GM18502 (cell line): ENCODE results near the gene PIGT.

Source experiments
- ATAC-seq: cut with Tn5 transposase; IDR thresholded peaks from one replicate; pipeline ENCODE4 v1.9.1; 2021; ENCODE audit warnings: mild to moderate bottlenecking; ENCODE audit not compliant: unreplicated experiment, poor library complexity

The PIGT gene

DNA sequence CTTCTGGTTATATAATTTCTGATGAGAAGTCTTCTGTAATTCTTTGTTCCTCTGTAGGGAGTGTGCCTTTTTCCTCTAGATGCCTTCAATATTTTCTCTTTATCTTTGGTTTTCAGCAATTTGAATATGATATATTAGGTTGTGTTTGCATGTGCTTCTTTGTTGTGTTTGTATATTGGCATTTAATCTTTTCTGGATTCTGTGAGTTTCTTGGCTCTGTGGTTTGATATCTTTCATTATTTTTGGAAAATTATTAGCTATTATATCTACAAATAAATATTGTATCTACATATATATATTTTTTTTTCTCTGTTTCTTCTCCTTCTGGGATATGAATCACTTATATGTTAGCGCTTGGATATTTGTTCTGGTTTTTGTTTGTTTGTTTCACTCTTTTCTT is 16.9 kb upstream of the PIGT start:
- ATAC-seq, result no peak

DNA sequence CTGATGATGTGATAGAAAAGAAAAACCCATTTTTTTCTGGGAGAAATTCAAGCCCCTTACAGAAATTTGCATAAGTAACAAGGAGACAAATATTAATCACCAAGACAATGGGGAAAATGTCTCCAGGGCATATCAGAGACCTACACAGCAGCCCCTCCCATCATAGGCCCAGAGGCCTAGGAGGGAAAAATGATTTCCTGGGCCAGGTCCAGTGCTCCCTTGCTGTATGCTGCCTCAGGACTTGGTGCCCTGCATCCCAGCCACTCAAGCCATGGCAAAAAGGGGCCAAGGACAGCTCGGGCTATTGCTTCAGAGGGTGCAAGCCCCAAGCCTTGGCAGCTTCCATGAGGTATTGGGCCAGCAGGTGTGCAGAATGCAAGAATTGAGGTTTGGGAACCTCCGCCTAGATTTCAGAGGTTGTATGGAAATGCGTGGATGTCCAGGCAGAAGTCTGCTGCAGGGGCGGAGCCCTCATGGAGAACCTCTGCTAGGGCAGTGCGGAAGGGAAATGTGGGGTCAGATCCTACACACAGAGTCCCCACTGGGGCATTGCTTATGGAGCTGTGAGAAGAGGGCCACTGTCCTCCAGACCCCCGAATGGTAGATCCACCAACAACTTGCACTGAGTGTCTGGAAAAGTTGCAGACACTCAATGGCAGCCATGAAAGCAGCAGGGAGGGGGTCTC is 15.5 kb upstream of the PIGT start:
- no peak for ATAC-seq

DNA sequence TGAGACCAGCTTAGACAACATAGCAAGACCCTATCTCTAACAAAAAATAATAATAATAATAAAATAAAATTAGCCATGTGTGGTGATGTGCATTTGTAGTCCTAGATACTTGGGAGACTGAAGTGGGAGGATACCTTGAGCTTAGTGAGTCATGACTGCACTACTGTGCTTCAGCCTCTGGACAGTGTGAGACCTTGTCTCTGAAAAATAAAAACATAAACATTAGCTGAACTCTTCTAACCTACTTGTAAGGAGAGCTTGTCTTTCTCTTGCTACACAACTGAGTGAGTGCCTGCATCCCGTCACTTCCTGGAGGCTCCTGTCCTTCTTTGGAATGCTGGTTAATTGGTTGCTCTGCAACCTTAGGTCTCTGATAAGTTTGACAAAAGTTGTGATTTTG is 13.0 kb upstream of the PIGT start:
- no peak for ATAC-seq

DNA sequence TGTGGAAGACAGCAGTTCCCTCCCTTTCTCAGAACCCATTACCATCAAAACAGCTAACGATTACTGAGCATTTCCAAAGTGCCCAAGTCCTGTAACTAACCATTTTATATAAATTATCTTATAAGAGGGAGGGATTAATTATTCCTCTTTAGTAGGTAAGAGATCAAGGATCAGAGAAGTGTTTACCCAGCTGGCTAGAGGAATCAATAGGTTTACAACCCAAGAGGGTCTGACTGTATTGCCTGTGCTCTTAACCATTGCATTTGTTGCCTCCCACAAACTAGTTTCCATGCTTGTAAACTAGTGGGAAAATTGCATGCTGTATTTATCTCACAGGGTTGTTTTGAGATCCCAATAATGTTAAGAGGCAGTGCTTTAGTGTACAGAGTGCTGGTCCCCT is 11.5 kb upstream of the PIGT start:
- ATAC-seq, result no peak

DNA sequence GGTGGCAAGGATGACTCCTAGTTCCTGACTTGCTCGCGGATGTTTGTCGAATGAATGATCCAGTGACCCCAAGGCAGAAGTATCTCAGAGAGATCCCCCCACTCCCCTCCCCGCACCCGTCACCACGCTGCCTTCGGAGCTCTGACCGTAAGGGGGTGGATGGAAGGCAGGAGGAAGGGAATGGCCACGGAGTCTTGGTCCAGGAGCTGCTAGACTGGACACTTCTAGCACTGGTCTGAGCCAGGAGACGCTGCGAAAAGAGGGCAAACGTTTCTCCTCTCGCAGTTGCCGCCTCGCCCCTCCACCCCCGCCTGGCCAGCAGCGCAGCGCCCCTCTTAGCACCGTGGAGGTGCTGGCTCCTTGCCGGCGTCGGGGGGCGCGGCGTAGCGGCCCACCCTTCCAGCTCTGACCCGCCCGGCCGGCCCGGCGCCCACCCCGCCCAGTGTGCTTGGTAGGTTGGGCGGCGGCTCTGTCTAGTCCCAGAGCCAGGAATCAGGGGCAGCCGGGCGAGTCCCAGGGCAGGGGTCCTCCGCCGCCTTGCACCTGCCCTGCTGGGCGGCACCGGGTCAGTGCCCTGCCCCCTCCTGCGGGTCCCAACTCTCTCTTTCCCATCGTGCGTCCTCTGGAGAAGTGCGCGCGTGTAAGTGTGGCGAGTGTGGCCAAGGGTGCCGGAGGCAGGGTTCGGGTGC is 10.2 kb upstream of the PIGT start:
- no peak for ATAC-seq

DNA sequence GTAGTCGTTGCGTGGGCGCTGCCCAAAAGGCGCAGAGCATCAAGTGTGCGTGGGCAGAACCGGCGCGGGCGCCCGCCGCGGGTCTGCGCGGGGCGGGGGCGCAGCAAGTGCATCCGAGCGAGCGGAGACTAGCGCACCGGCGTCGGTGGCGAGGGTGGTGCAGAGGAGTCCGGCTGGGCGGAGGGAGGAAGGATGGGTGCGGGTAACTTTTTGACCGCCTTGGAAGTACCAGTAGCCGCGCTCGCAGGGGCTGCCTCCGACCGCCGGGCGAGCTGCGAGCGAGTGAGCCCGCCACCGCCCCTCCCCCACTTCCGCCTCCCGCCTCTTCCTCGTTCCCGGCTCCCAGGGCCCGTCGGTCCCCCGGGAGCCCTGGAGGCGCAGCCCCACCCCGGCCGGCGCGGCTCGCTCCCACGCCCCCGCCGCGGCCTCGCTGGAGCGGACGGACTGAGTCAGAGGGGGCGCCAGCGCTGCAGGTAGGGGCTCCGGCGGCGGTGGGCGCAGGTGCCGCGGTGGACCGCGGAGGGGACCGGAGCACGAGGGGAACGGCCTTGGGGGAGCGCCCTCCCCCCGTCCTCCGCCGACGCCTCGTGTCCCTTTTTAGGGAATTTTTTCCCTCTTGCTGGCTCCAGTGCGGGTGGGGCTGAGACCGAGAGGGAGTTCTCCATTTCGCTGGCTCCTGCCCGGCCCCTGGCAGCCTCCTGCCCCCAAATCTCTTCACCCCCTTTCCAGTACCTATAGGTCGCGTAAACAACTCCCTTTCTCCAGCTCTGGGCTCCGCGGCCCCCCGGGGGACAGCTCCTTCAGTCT is 9.5 kb upstream of the PIGT start:
- ATAC-seq, result no peak

DNA sequence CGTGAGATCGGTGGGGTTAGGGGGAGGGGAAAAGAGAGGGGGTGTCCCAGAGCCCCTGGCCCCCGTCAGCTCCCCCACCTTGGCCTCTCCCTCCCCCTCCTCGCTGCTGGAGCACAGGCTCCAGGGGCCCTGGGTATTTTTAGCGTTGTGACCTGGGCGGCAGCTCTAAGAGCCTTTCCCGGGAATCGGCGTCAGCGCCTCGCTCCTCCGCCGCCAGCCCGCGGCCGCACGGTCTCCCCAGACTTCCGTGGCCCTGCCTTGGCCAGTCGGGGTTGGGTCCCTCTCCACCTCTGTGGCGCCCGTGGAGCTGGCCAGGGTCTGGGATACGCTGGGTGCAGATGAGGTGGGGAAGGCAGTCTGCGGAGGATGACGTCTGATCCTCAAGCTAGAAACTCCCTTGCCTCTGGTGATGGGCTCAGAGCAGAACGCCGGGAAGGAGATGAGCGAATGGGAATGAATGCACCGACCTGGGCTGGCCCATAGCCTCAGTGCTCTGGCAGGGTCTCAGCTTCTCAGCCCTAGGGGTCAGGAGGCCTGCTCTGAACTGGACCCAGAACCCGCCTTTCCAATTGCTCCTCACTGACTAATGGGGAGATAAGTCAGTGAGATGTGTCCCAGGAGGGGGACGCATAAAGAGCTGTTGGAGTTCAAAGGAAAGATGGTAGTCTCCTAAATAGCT is 8.7 kb upstream of the PIGT start:
- no peak for ATAC-seq

DNA sequence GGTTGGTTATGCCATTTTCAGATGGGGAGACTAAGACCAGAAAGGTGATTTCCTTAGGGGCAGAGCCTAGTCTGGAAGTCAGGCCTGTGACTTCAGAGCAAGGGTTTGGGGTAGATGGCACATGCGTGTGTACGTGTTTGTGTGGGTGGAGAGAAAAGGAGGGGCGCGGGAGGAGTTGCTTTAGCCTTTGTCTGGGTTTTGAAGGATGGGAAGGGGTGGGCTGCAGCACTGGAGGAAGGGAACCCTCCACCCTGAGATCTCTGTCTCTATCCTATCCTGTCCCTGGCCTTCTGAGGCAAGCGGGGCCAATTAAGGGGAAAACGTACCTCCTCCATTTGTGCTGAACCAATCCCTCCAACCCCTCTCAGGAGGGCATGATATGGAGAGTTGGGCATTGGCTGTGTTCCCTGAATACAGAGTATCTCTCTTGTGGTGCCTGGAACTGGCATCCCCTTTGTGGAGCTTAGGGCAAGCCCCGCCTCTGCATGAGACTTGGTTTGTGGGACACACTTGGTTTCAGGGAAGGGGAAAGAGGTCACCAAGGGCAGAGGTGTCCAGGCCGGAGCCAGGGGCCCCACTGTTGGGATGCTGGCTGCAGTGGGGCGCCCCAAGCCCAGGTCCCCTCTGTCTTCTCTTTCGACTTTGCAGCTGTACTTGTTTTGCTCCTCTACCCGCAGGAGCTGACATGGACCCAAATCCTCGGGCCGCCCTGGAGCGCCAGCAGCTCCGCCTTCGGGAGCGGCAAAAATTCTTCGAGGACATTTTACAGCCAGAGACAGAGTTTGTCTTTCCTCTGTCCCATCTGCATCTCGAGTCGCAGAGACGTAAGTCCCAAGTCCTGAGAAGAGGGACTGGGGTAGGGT is 7.9 kb upstream of the PIGT start, which contains the start of gene DBNDD2:
TSS of gene DBNDD2 (plus strand) at position 507 of the 863 bp plus-strand sequence. CDS start at position 686, 179 bp downstream.
- no peak for ATAC-seq

DNA sequence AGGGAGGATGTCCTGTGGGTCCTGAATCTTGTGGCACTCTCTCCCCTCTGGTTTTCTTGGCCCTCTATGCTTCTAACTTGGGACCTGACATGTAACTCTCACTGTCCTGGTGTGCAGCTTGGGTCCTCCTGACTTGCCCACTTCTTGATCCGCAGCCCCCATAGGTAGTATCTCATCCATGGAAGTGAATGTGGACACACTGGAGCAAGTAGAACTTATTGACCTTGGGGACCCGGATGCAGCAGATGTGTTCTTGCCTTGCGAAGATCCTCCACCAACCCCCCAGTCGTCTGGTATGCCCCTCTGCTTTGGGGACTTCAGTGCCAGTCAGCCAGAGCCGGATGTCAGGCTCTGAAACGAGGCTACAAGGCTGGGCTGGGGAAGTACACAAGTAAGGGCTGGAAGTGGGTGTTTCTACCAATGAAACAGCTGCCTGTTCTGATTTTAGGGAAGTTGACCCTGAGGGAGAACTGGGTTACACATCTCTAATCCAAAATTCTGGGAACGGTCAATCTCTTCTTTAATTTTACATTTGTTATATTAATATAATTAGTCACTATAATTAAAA is 7.2 kb upstream of the PIGT start:
- ATAC-seq, result no peak

DNA sequence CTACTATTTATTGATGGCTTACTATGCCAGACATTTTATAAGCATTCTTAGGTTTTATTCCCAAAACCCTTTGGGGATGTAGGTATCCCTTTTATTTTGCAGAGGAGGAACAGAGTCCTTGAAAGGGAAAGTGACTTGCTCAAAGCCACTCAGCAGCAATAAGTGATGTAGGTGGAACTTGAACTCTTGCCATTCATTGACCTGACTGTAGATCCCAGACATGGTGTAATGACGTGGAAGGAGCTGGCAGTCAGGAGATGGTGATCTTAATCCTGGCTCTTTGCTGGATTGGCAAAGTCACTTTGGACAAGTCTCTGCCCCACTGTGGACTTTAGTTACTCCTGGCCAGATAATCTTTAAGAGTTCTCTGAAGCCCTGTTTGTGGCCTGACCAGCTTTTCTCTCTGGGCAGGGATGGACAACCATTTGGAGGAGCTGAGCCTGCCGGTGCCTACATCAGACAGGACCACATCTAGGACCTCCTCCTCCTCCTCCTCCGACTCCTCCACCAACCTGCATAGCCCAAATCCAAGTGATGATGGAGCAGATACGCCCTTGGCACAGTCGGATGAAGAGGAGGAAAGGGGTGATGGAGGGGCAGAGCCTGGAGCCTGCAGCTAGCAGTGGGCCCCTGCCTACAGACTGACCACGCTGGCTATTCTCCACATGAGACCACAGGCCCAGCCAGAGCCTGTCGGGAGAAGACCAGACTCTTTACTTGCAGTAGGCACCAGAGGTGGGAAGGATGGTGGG is 6.2 kb upstream of the PIGT start:
- no peak for ATAC-seq

DNA sequence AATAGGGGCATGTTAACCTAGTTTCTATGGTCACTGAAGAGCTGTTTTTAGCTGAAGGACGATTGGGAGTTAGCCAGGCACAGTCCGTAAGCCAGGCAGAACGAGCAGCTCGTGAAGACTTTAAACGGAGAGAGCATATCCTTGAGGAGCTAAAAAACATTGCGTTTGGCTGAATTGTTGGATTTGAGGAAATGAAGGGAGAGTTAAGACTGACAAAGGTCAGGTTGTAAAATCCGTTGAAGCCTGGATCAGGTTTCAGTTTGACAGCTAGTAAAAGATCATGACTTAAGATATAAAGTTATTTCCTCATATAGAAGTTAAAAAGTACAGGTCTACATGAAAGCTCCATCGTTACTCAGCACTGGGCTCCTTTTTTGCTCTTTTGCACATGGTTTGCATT is 5.1 kb upstream of the PIGT start:
- ATAC-seq, result no peak

DNA sequence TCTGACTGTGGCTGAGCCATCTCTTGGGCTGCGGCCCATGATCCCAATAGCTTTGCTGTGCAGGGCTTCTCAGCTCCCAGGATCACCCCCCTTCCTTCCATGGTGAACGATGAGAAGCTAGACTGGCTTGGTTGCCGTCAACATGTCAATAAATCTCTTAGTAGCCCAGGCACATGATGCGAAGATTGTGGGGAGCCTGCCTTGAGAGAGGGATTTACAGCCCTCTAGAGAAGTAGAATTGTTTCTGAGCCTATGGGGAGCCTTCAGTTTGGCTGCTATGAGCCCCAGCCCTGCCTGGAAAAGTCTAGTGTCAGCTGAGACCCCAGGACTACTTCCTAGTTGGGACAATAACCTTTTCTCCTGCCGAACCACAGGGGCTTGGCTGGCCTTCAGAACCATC is 3.3 kb upstream of the PIGT start:
- ATAC-seq, result no peak

DNA sequence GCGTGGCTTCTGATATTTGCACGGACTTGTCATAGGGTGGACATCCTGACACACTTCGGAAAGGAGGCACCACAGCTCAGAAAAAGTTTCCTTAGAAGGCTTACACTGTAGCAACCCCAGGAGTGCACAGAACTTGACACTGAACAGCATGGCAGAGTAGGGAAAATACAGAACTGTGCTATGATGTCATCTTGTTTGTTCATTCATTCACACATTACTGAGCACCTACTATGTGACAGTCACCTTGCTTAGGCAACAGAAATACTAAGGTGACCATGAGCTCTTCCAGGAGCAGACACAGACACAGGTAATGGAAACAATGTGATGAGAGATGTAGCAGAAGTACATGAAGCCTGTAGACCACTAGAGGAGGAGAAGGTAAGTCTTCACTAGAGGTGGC is 2.5 kb upstream of the PIGT start:
- no peak for ATAC-seq

DNA sequence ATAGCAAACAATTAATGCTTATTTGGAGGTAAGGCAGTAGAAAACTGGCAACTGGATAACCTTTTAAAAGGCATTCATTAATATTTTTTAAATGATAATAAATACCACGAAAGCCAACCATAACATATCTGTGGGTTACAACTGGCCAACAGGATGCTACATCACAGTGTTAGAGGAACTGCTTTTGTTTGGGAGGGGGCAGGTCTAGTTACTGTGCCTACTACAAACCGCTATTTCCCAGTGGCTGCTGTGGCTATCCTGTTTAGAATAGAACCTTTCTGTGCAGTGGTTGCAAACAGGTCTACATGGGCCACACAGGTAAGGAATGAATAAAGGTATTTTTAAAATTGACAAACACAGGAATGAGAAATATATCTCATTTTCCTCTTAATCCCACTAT is 976 bp downstream of the PIGT start:
- ATAC-seq, result no peak

DNA sequence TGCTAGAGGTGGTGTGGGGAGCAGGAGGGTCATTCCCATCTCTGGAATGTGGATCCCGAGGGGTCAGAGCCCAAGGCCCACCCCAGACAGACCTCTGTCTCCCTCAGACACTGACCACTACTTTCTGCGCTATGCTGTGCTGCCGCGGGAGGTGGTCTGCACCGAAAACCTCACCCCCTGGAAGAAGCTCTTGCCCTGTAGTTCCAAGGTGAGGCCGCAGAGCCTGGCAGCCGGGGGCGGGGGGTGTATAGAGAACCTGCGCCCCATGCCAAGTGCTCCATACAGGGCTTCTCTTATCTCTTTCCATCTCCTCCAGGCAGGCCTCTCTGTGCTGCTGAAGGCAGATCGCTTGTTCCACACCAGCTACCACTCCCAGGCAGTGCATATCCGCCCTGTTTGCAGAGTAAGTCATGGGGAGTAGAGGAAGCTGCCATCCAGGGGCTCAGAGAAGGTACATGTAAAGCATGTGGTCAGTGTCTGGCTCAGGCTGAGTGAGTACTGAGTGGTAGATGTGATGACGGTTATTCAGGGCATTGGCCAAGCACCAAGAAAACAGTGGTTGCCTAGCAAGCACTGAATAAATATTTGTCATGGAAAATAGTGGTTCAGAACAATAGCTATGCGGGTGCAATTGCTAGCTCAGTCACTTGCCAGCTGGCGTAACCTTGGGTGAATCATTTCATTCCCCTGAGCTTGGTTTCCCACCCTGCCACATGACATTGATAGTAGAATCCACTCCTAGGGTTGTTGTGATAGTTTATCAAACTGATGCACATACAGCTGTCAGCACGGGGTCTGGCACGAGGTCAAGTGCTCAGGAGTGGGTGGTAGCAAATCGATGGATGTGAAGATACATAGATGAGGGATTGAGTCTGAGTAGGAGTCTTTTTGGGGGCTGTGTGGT is 3.5 kb downstream of the PIGT start:
- peak; percentile 61 for ATAC-seq

DNA sequence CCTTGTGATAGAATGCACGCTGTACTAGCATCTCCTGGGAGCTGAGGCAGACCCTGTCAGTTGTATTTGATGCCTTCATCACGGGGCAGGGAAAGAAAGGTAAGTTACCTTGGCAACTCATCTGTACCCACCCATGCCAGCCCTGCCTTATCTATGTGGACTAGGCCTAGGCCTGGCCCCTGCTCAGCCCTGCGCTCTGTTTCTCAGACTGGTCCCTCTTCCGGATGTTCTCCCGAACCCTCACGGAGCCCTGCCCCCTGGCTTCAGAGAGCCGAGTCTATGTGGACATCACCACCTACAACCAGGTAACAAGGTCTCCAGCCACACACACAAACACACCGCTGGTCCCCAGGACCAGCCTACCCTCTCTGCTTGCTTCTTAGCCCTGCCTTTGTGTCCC is 4.2 kb downstream of the PIGT start:
- no peak for ATAC-seq

DNA sequence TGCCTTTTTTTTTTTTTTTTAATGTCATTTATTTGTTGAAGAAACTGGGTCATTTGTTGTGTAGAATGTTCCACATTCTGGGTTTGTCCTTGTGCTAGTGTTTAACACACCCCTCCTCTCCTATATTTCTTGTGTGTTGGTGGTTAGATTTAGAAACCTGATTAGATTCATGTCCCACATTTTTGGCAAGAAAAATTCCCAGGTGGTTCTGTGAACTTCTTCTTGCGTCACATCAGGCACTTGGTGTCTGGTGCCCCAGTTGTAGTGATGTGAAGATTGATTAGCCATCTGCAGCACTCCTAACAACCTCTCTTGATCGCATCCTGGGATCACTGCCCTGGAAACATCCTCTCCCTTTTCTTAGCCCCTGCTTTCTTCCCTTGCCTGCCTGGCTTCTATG is 7.8 kb downstream of the PIGT start:
- ATAC-seq, result no peak

DNA sequence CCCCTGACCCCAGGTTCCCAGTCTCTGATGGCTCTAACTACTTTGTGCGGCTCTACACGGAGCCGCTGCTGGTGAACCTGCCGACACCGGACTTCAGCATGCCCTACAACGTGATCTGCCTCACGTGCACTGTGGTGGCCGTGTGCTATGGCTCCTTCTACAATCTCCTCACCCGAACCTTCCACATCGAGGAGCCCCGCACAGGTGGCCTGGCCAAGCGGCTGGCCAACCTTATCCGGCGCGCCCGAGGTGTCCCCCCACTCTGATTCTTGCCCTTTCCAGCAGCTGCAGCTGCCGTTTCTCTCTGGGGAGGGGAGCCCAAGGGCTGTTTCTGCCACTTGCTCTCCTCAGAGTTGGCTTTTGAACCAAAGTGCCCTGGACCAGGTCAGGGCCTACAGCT is 9.6 kb downstream of the PIGT start:
- no peak for ATAC-seq
